IPS-18a (cell line): Measurements from ENCODE around the gene ZSWIM8.
A peak's percentile ranks its signal among the peaks of the same experiment; 100 is the strongest.

Experiments
- H3K27ac ChIP-seq: one replicate; pipeline ENCODE4 v1.5.1; 2013; ENCODE audit warnings: low read length
- H3K27me3 ChIP-seq: one replicate; pipeline ENCODE4 v1.6.1; 2013; ENCODE audit warnings: mild to moderate bottlenecking, low read length; ENCODE audit not compliant: control insufficient read depth, insufficient read depth
- H3K36me3 ChIP-seq: one replicate; pipeline ENCODE4 v1.6.1; 2013; ENCODE audit warnings: low read depth, low read length; ENCODE audit not compliant: control insufficient read depth
- H3K4me1 ChIP-seq: one replicate; pipeline ENCODE4 v1.6.1; 2013; ENCODE audit warnings: low read depth, low read length; ENCODE audit not compliant: control insufficient read depth
- H3K4me3 ChIP-seq: one replicate; pipeline ENCODE4 v1.5.1; 2013; ENCODE audit warnings: low read length
- H3K9ac ChIP-seq: one replicate; pipeline ENCODE4 v1.6.1; 2013; ENCODE audit warnings: mild to moderate bottlenecking, low read length, moderate library complexity
- H3K9me3 ChIP-seq: one replicate; pipeline ENCODE4 v1.6.1; 2013; ENCODE audit warnings: low read depth, low read length; ENCODE audit not compliant: control insufficient read depth

Gene ZSWIM8

GRCh38 chr10:73800560-73801252, 15.3 kb downstream of the ZSWIM8 start:
- H3K36me3 ChIP-seq = peaks cover 47% of the 10 kb centered on the region
- H3K4me3 ChIP-seq = no peak overlapping the region

GRCh38 chr10:73801253-73801590, 15.8 kb downstream of the ZSWIM8 start:
- Histone ChIP-seq H3K27ac (no peak overlapping the region), H3K27me3 (no peaks in the 10 kb centered on the region), H3K9me3 (no peaks in the 10 kb centered on the region), H3K36me3 (peaks cover 51% of the 10 kb centered on the region), H3K9ac (no peak overlapping the region), H3K4me1 (no peaks in the 10 kb centered on the region), H3K4me3 (no peak overlapping the region)

More at GRCh38 chr10:73800560-73801252, 15.3 kb downstream of the ZSWIM8 start:
- Histone ChIP-seq H3K27ac (no peak overlapping the region), H3K27me3 (no peaks in the 10 kb centered on the region), H3K4me1 (no peaks in the 10 kb centered on the region), H3K9ac (no peak overlapping the region), H3K9me3 (no peaks in the 10 kb centered on the region)

GRCh38 chr10:73802276-73802991, 17.0 kb downstream of the ZSWIM8 start:
- Histone ChIP-seq H3K27ac (no peak overlapping the region), H3K9me3 (no peaks in the 10 kb centered on the region), H3K4me1 (no peaks in the 10 kb centered on the region), H3K27me3 (no peaks in the 10 kb centered on the region), H3K36me3 (peaks cover 52% of the 10 kb centered on the region), H3K9ac (no peak overlapping the region), H3K4me3 (no peak overlapping the region)

GRCh38 chr10:73803680-73804286, 18.4 kb downstream of the ZSWIM8 start:
- no peaks in the 10 kb centered on the region for H3K4me1 ChIP-seq
- H3K9me3 ChIP-seq = no peaks in the 10 kb centered on the region
- H3K36me3 ChIP-seq = peaks cover 61% of the 10 kb centered on the region
- no peaks in the 10 kb centered on the region for H3K27me3 ChIP-seq
- H3K4me3 ChIP-seq = no peak overlapping the region
- H3K9ac ChIP-seq = no peak overlapping the region
- no peak overlapping the region for H3K27ac ChIP-seq

- H3K36me3 ChIP-seq = peaks cover 55% of the 10 kb centered on the region
- no peaks in the 10 kb centered on the region for H3K4me1 ChIP-seq
- no peak overlapping the region for H3K4me3 ChIP-seq
- peaks cover 4% of the 10 kb centered on the region for H3K27me3 ChIP-seq
- H3K9ac ChIP-seq = no peak overlapping the region
- H3K27ac ChIP-seq = no peak overlapping the region
- H3K9me3 ChIP-seq = no peaks in the 10 kb centered on the region
These were observed 21.0 kb downstream of the ZSWIM8 start for GRCh38 chr10:73806176-73806950.

- Histone ChIP-seq H3K36me3 (peaks cover 45% of the 10 kb centered on the region), H3K4me3 (no peak overlapping the region), H3K27ac (no peak overlapping the region), H3K9ac (no peak overlapping the region), H3K9me3 (no peaks in the 10 kb centered on the region), H3K4me1 (peaks cover 1% of the 10 kb centered on the region), H3K27me3 (peaks cover 4% of the 10 kb centered on the region)
These were observed 22.1 kb downstream of the ZSWIM8 start for GRCh38 chr10:73807471-73807870.

GRCh38 chr10:73808021-73808815, 22.8 kb downstream of the ZSWIM8 start:
- H3K9me3 ChIP-seq = no peaks in the 10 kb centered on the region
- H3K4me3 ChIP-seq = no peak overlapping the region
- H3K27ac ChIP-seq = no peak overlapping the region
- H3K27me3 ChIP-seq = peaks cover 4% of the 10 kb centered on the region
- peaks cover 38% of the 10 kb centered on the region for H3K36me3 ChIP-seq
- H3K4me1 ChIP-seq = peaks cover 5% of the 10 kb centered on the region
- H3K9ac ChIP-seq = no peak overlapping the region

GRCh38 chr10:73809061-73809818, 23.8 kb downstream of the ZSWIM8 start:
- H3K9me3 ChIP-seq = no peaks in the 10 kb centered on the region
- peaks cover 5% of the 10 kb centered on the region for H3K4me1 ChIP-seq
- no peak overlapping the region for H3K27ac ChIP-seq
- H3K27me3 ChIP-seq = peaks cover 4% of the 10 kb centered on the region
- H3K4me3 ChIP-seq = no peak overlapping the region
- H3K36me3 ChIP-seq = peaks cover 29% of the 10 kb centered on the region
- H3K9ac ChIP-seq = no peak overlapping the region

GRCh38 chr10:73810358-73810734, 24.9 kb downstream of the ZSWIM8 start:
- peak overlapping the region; percentile 61 for H3K9ac ChIP-seq
- H3K4me3 ChIP-seq = peak overlapping the region; percentile 65
- peaks cover 31% of the 10 kb centered on the region for H3K36me3 ChIP-seq
- H3K9me3 ChIP-seq = no peaks in the 10 kb centered on the region
- peaks cover 4% of the 10 kb centered on the region for H3K27me3 ChIP-seq
- H3K4me1 ChIP-seq = peaks cover 5% of the 10 kb centered on the region
- H3K27ac ChIP-seq = no peak overlapping the region

GRCh38 chr10:73810735-73811465, 25.5 kb downstream of the ZSWIM8 start:
- Histone ChIP-seq H3K27me3 (peaks cover 4% of the 10 kb centered on the region), H3K4me1 (peaks cover 5% of the 10 kb centered on the region), H3K27ac (no peak overlapping the region), H3K4me3 (peak overlapping the region; percentile 65), H3K36me3 (peaks cover 26% of the 10 kb centered on the region), H3K9ac (peak overlapping the region; percentile 61), H3K9me3 (no peaks in the 10 kb centered on the region)
